Eye (tissue), 1 donor: ENCODE measurements around the gene PALLD.
"Not testable (repeated sequence)": the region's sequence is repeated elsewhere in the genome, so short reads cannot be mapped to it uniquely, and the experiment has no call there.

ENCODE experiments used
- DNase-seq: peaks from one replicate; pipeline ENCODE4 v3.0.0-alpha.2; 2015

The PALLD gene

GRCh38 chr4:168496834-168497233 lies at the start of gene PALLD:
PALLD (plus strand) TSS chr4:168497052.
- DNase-seq, result peak; percentile 20

GRCh38 chr4:168449063-168449462 lies 47.8 kb upstream of the PALLD start:
- not testable (repeated sequence) for DNase-seq

GRCh38 chr4:168449719-168450452 lies 47.0 kb upstream of the PALLD start:
- no peak for DNase-seq

GRCh38 chr4:168451331-168451730 lies 45.5 kb upstream of the PALLD start:
- DNase-seq, result no peak

- no peak for DNase-seq
Observed at GRCh38 chr4:168451744-168452390, 45.0 kb upstream of the PALLD start.

- no peak for DNase-seq
Observed at GRCh38 chr4:168453146-168453545, 43.7 kb upstream of the PALLD start.

GRCh38 chr4:168458256-168458655 lies 38.6 kb upstream of the PALLD start:
- DNase-seq, result not testable (repeated sequence)

GRCh38 chr4:168461821-168462220 lies 35.0 kb upstream of the PALLD start:
- no peak for DNase-seq

GRCh38 chr4:168472920-168473319 lies 23.9 kb upstream of the PALLD start:
- no peak for DNase-seq

GRCh38 chr4:168474660-168475320 lies 22.1 kb upstream of the PALLD start:
- DNase-seq, result no peak

GRCh38 chr4:168475745-168476144 lies 21.1 kb upstream of the PALLD start:
- no peak for DNase-seq

- DNase-seq, result no peak
Observed at GRCh38 chr4:168478868-168479267, 18.0 kb upstream of the PALLD start.

- DNase-seq, result peak; percentile 39
Observed at GRCh38 chr4:168480931-168481611, 15.8 kb upstream of the PALLD start.

- DNase-seq, result no peak
Observed at GRCh38 chr4:168483811-168484210, 13.0 kb upstream of the PALLD start.

GRCh38 chr4:168484626-168485025 lies 12.2 kb upstream of the PALLD start:
- DNase-seq, result no peak

GRCh38 chr4:168485156-168485910 lies 11.5 kb upstream of the PALLD start:
- no peak for DNase-seq

- no peak for DNase-seq
Observed at GRCh38 chr4:168486912-168487281, 10.0 kb upstream of the PALLD start.

GRCh38 chr4:168487282-168488035 lies 9.4 kb upstream of the PALLD start:
- no peak for DNase-seq

GRCh38 chr4:168488869-168489274 lies 8.0 kb upstream of the PALLD start:
- DNase-seq, result peak; percentile 47

GRCh38 chr4:168489616-168490015 lies 7.2 kb upstream of the PALLD start:
- DNase-seq, result no peak

GRCh38 chr4:168490711-168491110 lies 6.1 kb upstream of the PALLD start:
- DNase-seq, result peak; percentile 15

- no peak for DNase-seq
Observed at GRCh38 chr4:168491563-168491962, 5.3 kb upstream of the PALLD start.
